HL-60 (cell line): Measurements from ENCODE around the gene ARMH3.

Source experiments
- DNase-seq, 2 experiments: peaks; one replicate each; pipeline ENCODE4 v3.0.0-alpha.2; 2010 to 2020; ENCODE audit warnings: low read depth in 1 of 2, low spot score in 1 of 2
- H3K27ac ChIP-seq: fragments of 250-450 bp; sonication (Bioruptor Pico); replicated peaks from 2 replicates; pipeline ENCODE4 v1.5.1; 2020; ENCODE audit warnings: mild to moderate bottlenecking, moderate library complexity
- H3K27me3 ChIP-seq: fragments of 250-450 bp; sonication (Bioruptor Pico); 2 replicates; pipeline ENCODE4 v1.5.1; 2021; ENCODE audit warnings: mild to moderate bottlenecking, moderate library complexity; ENCODE audit not compliant: insufficient read depth, poor library complexity, severe bottlenecking
- H3K4me3 ChIP-seq: replicated peaks from 2 replicates; pipeline ENCODE4 v1.5.1; 2011; ENCODE audit warnings: mild to moderate bottlenecking, control low read depth, low read length; ENCODE audit not compliant: insufficient read depth
- GABPA ChIP-seq: IDR thresholded peaks from 2 replicates; pipeline ENCODE4 v1.6.1; 2012; ENCODE audit warnings: low read depth
- POLR2AphosphoS5 ChIP-seq: IDR thresholded peaks from 2 replicates; pipeline ENCODE4 v1.6.1; 2012; ENCODE audit warnings: low read depth
- SPI1 ChIP-seq: IDR thresholded peaks from 2 replicates; pipeline ENCODE4 v1.6.1; 2012; ENCODE audit warnings: low read depth, mild to moderate bottlenecking, borderline replicate concordance
- TF ChIP-seq, protein P1 (sequence below): IDR thresholded peaks from one replicate; pipeline ENCODE4 v1.5.1; 2011; ENCODE audit warnings: low read length, control low read depth, inconsistent platforms; ENCODE audit not compliant: insufficient read depth
- TF ChIP-seq, protein P2 (sequence below): IDR thresholded peaks from 2 replicates; pipeline ENCODE4 v1.6.1; 2012; ENCODE audit warnings: low read depth; ENCODE audit not compliant: insufficient replicate concordance

ARMH3 gene

DNA sequence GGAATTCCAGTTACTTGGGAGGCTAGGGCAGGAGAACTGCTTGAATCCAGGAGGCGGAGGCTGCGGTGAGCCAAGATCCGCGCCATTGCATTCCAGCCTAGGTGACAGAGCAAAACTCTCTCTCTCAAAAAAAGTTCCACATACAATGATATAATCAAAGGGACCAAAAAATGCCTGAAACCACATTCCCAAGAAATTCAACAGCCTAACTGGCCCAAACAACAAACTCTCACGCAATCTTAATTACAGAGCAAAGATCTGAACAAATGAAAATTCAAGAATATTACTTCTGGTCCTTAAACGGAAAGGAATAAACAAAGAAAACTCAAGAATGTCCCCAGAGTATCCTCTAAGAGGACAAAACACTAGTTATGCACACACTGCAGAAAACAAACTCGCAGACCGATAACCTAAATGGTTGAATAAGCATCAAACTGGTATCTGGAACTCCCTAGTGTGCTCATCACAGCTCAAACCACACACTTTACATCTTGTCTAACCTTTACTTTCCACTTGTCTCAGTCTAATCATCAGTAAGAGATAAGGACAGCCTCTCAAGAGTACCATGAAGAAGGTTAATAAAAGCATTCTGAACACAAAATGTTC, 241.4 kb downstream of the ARMH3 start:
- no peak overlapping the region for H3K27ac ChIP-seq
- no peak for DNase-seq

DNA sequence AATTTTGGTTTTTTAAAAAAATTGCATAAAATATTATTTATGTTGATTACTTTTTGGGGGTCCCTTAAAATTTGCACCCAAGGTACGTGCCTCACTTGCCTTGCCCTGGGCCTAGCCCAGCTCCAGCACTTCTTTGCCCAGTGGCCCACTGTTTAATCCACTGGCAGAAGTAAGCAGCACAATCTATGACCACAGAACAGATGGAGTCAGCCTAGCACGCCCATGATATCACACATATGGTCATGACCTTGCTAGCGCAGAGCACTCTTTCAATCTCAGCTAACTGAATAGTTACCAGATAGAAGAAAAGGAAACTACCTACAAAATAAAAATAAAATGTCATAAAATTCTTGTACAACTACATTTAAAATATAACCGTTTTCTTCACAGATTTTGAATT, 243.4 kb downstream of the ARMH3 start:
- no peak overlapping the region for H3K27ac ChIP-seq
- no peak overlapping the region for H3K4me3 ChIP-seq
- no peak for DNase-seq
- H3K27me3 ChIP-seq = no peaks in the 10 kb centered on the region
- TF ChIP-seq, protein P1, sequence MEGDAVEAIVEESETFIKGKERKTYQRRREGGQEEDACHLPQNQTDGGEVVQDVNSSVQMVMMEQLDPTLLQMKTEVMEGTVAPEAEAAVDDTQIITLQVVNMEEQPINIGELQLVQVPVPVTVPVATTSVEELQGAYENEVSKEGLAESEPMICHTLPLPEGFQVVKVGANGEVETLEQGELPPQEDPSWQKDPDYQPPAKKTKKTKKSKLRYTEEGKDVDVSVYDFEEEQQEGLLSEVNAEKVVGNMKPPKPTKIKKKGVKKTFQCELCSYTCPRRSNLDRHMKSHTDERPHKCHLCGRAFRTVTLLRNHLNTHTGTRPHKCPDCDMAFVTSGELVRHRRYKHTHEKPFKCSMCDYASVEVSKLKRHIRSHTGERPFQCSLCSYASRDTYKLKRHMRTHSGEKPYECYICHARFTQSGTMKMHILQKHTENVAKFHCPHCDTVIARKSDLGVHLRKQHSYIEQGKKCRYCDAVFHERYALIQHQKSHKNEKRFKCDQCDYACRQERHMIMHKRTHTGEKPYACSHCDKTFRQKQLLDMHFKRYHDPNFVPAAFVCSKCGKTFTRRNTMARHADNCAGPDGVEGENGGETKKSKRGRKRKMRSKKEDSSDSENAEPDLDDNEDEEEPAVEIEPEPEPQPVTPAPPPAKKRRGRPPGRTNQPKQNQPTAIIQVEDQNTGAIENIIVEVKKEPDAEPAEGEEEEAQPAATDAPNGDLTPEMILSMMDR = no peak
- TF ChIP-seq GABPA (no peak), POLR2AphosphoS5 (no peak), SPI1 (no peak)
- TF ChIP-seq, protein P2, sequence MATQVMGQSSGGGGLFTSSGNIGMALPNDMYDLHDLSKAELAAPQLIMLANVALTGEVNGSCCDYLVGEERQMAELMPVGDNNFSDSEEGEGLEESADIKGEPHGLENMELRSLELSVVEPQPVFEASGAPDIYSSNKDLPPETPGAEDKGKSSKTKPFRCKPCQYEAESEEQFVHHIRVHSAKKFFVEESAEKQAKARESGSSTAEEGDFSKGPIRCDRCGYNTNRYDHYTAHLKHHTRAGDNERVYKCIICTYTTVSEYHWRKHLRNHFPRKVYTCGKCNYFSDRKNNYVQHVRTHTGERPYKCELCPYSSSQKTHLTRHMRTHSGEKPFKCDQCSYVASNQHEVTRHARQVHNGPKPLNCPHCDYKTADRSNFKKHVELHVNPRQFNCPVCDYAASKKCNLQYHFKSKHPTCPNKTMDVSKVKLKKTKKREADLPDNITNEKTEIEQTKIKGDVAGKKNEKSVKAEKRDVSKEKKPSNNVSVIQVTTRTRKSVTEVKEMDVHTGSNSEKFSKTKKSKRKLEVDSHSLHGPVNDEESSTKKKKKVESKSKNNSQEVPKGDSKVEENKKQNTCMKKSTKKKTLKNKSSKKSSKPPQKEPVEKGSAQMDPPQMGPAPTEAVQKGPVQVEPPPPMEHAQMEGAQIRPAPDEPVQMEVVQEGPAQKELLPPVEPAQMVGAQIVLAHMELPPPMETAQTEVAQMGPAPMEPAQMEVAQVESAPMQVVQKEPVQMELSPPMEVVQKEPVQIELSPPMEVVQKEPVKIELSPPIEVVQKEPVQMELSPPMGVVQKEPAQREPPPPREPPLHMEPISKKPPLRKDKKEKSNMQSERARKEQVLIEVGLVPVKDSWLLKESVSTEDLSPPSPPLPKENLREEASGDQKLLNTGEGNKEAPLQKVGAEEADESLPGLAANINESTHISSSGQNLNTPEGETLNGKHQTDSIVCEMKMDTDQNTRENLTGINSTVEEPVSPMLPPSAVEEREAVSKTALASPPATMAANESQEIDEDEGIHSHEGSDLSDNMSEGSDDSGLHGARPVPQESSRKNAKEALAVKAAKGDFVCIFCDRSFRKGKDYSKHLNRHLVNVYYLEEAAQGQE = no peak

More for the DNA sequence above, 241.4 kb downstream of the ARMH3 start:
- peak overlapping the region; percentile 88; the same call in 1 of the 2 replicates for H3K4me3 ChIP-seq
- no peak for TF ChIP-seq POLR2AphosphoS5
- TF ChIP-seq, protein P2 = no peak
- TF ChIP-seq, protein P1 = no peak
- TF ChIP-seq GABPA = no peak
- TF ChIP-seq SPI1 = no peak
- H3K27me3 ChIP-seq = no peaks in the 10 kb centered on the region

DNA sequence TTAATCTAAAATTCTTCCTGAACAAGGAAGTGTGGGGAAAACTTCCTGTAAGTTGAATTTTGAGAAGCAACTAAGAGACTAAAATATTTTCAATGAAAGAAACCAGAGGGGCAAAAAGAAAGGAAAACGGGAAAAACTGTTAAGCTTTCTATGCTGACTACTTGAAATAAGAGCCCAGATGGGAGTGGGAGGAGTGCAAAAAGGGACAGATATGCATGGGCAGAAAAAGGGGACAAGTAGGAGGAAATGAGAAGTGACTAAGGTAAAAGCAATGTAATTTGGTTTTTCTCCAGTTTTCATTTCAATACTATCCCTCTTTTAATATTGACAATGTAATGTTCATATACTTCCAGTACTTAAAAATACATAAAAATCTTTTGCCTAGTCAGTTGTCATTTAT, 248.8 kb downstream of the ARMH3 start:
- TF ChIP-seq POLR2AphosphoS5 = no peak
- TF ChIP-seq GABPA = no peak
- TF ChIP-seq SPI1 = no peak
- TF ChIP-seq, protein P2 = no peak
- TF ChIP-seq, protein P1 = no peak
- no peak overlapping the region for H3K27ac ChIP-seq

More for the DNA sequence above, 248.8 kb downstream of the ARMH3 start:
- no peaks in the 10 kb centered on the region for H3K27me3 ChIP-seq
- H3K4me3 ChIP-seq = no peak overlapping the region
- DNase-seq = no peak
